GM21367 (cell line): ENCODE measurements around the gene GNG7.

Experiments
- ATAC-seq: cut with Tn5 transposase; IDR thresholded peaks from one replicate; pipeline ENCODE4 v1.9.1; 2021; ENCODE audit not compliant: unreplicated experiment

GNG7 gene

DNA sequence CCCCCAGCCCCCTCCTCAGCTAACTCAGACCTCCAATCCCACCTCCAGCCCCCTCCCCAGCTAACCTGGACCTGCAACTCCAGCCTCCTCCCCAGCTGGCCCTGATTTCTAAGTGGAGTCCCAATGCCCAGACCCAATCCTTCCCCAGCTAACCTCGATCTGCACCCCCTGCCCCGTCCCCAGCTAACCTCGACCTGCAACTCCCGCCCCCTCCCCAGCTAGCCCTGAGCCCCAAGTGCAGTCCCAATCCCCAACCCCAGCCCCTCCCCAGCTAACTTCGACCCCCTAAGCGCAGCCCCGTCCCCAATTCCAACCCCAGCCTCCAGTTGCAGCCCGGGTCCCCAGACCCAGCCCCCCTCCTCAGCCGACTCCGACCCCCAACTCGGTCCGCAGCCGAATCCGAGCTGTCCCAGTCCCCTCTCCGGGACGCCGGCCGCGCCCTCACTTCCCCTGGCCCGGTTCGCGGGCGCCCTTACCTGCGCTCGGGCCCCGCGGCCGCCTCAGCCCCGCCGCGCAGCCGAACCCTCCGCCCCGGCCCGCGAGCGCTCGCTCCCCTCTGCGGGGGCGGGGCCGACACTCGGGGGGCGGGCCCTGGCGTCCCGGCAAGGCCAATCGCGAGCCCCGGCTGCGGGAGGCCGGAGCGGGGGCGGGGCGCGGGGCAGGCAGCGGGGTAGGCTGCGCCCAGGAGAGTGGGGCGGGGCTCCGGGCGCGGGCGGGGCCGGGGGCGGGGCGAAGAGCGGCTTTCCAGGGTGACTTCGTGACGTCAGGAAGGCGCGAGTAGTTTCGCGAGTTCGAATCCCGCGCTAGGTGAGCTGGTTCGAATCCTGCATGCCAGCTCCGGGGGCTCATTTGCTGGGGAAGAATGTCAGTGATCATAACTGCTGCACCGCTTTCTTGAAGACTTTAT is at the start of gene GNG7:
GNG7 (minus strand) TSS at position 525 of the 907 bp plus-strand sequence. CDS start 182,006 bp downstream, outside the sequence.
- peak; percentile 36 for ATAC-seq

DNA sequence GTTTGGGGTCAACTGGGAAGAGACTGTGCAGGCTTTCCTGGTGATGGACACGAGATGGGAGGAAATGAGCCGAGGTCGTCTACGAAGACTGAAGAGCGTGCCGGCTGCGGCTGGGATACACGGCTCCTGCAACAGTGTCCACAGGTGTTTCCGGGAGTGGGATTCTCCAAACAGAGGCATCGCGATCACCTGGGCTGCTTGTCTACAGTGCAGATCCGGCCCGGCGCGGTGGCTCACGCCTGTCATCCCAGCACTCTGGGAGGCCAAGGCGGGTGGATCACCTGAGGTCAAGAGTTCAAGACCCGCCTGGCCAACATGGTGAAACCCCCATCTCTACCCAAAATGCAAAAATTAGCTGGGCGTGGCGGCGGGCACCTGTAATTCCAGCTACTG is 48.9 kb upstream of the GNG7 start:
- ATAC-seq: no peak

DNA sequence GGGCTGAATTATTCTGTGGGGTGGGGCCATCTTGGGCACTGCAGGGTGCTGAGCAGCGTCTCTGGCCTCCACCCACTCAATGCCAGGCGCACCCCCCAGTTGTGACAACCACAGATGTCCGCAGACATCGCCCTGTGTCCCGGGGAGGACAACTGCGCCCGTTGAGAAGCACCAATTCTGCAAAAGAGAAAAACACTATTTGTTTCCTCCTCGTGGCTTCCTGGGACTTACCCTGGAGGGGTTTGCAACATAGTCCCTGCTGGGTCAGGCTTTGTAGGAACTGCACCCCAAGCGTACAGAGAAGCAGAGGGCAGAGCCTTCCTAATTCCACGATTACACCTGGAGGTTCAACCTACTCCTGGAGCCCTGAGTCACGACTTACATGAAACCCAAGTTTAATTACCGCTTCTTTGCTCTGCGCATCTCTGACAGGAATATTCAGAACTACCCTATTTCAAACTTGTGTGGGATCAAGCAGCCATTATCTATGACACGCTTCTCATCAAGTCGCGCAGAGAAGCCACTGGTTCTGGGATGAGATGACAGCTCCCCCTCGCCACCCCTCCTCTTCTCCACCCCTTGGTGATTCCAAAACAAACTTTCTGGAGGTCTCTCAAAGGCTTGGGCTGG is 48.4 kb upstream of the GNG7 start:
- no peak for ATAC-seq

- no peak for ATAC-seq
These were observed 44.9 kb upstream of the GNG7 start for GRCh38 chr19:2747349-2747748.

GRCh38 chr19:2744113-2744512 is 41.6 kb upstream of the GNG7 start:
- no peak for ATAC-seq

DNA sequence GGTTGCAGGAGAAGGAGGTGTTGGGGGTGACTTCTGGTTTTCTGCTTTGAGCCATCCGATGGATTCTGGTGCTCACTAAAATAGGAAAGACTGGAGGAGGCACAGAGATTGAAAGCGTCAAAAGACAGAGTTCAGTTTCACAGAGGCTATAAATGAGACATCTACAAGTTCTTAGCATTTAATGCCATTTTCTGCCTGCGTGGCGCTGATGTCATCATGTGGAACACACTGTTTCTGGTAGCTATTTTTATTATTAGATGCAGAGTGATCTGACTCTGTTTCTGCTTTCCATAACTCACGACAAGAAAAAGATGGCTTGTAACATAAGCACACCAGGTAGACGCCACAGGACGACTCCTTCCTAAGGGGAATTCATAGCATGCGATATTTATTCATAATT is 40.6 kb upstream of the GNG7 start:
- no peak for ATAC-seq

DNA sequence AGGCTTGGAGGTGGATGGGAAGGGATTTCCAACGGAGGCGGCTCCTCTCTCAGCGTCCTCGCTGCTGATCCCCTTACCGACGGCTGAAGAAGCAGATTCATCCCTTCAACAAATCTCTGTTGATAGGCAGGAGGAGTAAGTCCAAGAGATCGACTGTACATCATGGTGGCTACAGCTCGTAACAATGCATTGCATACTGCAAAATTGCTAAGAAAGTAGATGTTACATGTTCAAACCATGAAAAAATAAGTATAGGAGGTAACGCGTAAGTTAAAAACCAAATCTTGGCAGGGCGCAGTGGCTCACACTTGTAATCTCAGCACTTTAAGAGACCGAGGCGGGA is 37.8 kb upstream of the GNG7 start:
- ATAC-seq: no peak

- ATAC-seq: peak; percentile 80
These were observed 37.3 kb upstream of the GNG7 start, which contains the start of gene SLC39A3 for GRCh38 chr19:2739602-2740313. Gene SLC39A3 (minus strand): TSS chr19:2740017. CDS start chr19:2737257, 2,760 bp downstream.

DNA sequence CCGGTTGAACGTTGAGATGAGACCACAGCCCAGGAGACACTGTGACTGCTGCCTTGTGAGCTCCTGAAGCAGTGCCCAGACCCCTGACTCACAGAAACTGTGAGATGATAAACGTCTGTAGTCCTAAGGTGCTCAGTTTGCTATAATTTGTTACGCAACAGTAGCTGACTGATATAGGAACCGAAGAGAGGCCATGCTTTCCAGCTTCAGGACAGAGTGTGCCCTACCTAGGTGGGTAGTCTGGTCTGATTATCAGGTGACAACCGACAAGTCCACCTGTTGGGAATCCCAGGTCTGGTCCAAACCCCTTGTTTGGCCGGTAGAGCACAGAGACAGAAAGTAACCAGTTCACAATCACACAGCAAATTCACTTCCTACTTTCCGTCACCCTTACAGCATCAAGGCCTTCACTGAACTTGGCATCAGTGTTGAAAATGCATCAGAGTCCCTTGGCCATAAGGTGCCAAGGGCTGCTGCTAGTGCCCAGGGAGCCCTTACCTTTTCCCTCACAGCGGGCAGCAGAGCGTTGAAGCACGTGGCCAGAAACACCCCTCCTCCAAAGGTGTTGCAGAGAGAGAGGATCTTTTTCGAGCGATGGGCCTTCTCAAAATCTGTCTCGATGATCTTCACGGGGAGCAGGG is 34.2 kb upstream of the GNG7 start:
- ATAC-seq: no peak

DNA sequence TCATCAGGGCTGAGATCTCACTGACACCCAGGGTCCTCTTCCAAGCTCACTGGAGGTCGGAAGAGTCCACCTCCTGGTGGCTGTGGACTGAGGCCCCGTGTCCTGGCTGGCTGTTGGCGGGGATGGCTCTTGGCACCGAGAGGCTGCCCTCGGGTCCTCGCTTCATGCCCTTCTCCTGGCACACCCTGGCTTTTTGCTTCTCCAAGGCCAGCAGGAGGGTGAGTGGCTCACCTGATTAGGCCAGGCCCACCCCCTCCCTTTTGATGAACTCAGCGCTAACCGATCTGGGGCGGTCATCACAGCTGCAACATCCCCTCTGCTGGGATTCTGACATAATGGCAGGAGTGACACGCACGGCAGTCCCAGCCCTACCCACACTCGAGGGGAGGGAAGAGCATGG is 32.9 kb upstream of the GNG7 start:
- no peak for ATAC-seq

- no peak for ATAC-seq
These were observed 32.2 kb upstream of the GNG7 start for GRCh38 chr19:2734589-2735288.

- no peak for ATAC-seq
These were observed 31.6 kb upstream of the GNG7 start for GRCh38 chr19:2733930-2734588.

- ATAC-seq: no peak
These were observed 30.4 kb upstream of the GNG7 start for GRCh38 chr19:2732883-2733282.

DNA sequence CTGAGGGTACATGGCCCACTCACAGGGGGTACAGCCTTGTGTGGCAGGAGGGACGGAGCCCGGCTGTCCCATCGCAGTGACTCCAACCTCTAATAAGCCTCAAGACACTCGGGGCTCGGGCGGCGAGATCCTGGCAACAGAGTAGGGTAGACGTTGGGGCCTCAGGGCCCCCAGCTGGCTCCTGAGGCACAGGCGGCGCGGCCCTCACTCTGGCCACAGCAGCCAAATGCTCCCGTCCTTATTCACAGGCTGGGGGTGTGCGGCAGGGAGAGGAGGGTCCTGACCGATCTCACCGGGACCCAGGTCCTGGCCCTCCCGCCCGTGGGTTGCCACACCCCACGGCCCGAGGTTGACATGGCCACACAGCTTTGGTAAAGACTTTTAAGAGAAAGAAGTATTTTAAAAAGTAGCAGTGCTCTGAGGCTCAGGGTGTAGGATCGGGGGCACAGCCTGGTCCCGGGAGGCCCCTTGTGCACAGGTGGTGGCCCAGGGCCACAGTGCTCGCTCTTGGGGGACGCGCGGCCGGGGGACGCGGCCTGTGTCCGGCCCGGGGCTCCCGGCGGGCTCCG is 29.7 kb upstream of the GNG7 start:
- ATAC-seq: no peak

GRCh38 chr19:2731181-2731995 is 28.9 kb upstream of the GNG7 start:
- no peak for ATAC-seq

DNA sequence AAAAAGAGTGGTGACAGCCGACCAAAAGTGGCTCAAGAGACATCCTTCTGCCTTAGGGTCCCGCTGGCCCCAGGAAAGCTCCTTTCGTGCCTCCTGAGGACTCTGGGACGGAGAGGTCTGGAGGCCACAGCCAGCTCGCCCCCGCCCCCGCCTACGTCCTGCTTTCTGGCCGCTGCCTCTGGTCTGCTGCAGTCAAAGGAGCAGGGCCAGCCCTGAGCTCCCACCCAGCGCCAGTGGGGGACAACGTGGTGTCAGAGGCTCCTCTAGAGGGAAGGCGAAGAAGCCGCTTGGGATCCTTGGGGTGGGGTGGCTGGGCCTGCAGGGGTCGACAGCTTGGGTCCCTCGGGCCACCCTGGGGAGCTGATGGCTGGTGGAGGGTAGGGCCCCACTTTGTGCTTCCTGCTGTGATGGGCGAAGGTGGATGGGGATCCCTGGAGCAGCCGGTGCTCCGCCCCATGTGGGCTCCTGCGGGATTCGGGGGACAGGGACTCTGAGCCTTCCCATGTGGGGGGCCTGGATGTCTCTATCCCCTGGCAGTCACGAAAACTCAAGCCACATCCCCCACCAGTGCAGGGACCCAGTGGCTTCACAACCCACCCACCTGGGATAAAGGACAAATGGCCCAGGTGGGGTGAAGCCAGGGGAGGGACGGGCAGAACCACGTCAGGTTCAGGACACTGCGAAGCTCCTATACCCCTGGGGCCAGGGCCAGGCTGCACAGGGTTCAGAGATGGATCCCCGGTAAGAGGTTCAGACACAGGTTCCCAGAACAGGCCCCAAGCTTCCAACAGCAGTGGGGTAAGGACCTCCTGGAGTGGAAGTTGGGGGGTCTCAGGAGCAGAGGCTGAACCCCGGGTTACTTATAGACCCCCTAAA is 27.7 kb upstream of the GNG7 start:
- ATAC-seq: no peak

GRCh38 chr19:2728783-2729387 is 26.4 kb upstream of the GNG7 start:
- ATAC-seq: no peak

DNA sequence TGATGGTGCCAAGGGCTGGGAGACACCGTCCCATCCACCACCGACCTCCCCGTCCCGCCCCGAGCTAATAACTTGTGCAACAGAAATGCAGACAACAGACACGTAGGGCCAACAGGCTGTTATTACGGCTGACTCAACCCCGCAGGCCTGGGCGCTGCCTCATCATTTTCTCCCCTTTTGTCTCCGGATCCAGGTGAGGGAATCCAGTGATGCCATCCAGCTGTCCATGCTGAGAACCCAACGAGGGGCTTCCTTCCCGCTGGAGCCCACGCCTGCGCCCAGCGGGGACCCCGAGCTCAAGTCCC is 25.1 kb upstream of the GNG7 start:
- ATAC-seq: no peak
